GM12878 (cell line): Measurements from ENCODE around the gene CLEC16A.

Experiments
- BCL3 ChIP-seq: IDR thresholded peaks from 2 replicates; pipeline ENCODE4 v1.6.1; 2011; ENCODE audit warnings: borderline replicate concordance, low read depth, mild to moderate bottlenecking, moderate library complexity, low read length; ENCODE audit not compliant: insufficient read depth, poor library complexity, severe bottlenecking
- CBFB ChIP-seq: IDR thresholded peaks from 2 replicates; pipeline ENCODE4 v1.6.1; 2016; ENCODE audit warnings: antibody characterized with exemption, low read depth
- ETV6 ChIP-seq, 2 experiments: fragments of 450-650 bp in 1 of 2; IDR thresholded peaks in 1 of 2; conservative IDR thresholded peaks in 1 of 2; 2 replicates each; pipeline ENCODE4 v1.6.1; 2014; ENCODE audit warnings: antibody characterized with exemption in 1 of 2, borderline replicate concordance in 1 of 2, low read depth in 1 of 2, mild to moderate bottlenecking in 1 of 2, moderate library complexity in 1 of 2
- JUND ChIP-seq: IDR thresholded peaks from 2 replicates; pipeline ENCODE4 v1.6.1; 2012; ENCODE audit warnings: low read depth, mild to moderate bottlenecking, low read length, improper control_type of control experiment, moderate library complexity
- KDM1A ChIP-seq: fragments of 200-600 bp; sonication (generic); IDR thresholded peaks from 2 replicates; pipeline ENCODE4 v1.6.1; 2016; ENCODE audit warnings: borderline replicate concordance
- POLR2A ChIP-seq: IDR thresholded peaks from 2 replicates; pipeline ENCODE4 v1.6.1; 2011; ENCODE audit warnings: low read depth, mild to moderate bottlenecking, low read length
- POLR2AphosphoS5 ChIP-seq: IDR thresholded peaks from 2 replicates; pipeline ENCODE4 v1.6.1; 2011; ENCODE audit warnings: mild to moderate bottlenecking, low read length, inconsistent platforms
- RBBP5 ChIP-seq: fragments of 200-600 bp; sonication (generic); conservative IDR thresholded peaks from 2 replicates; pipeline ENCODE4 v1.6.1; 2016
- SIN3A ChIP-seq: IDR thresholded peaks from 2 replicates; pipeline ENCODE4 v1.6.1; 2012; ENCODE audit warnings: low read depth, low read length, improper control_type of control experiment
- ZZZ3 ChIP-seq: IDR thresholded peaks from 2 replicates; pipeline ENCODE4 v1.6.1; 2011; ENCODE audit warnings: low read depth; ENCODE audit not compliant: control insufficient read depth, insufficient read length
- TF ChIP-seq, protein P1 (sequence below), 3 experiments: IDR thresholded peaks in 2 of 3; conservative IDR thresholded peaks in 1 of 3; 2 replicates each; pipeline ENCODE4 v1.5.1; 2011; ENCODE audit warnings: low read depth in 3 of 3, low read length in 3 of 3, mild to moderate bottlenecking in 3 of 3, control low read depth in 2 of 3, moderate library complexity in 2 of 3, inconsistent platforms in 1 of 3, mixed read lengths in 1 of 3; ENCODE audit not compliant: control insufficient read depth in 2 of 3, insufficient read depth in 1 of 3; ENCODE audit errors: extremely low read depth in 1 of 3

DNA sequence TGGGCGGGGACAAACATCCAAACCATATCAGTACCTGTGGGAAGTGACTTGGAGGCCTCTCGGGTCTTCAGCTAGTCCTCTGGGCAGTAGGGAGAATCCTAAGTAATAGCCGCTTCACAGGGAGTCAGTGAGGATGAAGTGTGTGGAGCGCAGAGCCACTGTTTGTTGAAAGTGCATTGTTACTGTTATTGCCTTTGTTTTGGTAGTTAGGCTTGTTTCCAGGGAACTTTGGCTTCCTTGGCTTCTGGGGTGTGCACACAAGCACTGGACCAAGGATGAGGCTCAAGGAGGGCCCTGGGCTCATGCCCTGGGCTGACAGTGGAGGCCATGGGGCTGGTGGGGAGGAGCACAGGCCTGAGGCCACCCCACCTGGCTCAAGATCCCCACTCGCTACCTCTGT lies 141.6 kb downstream of the CLEC16A start:
- no peak for TF ChIP-seq ETV6 (conservative IDR thresholded peaks at IDR 0.05 in 1 of 2, IDR thresholded peaks at IDR 0.05 in 1 of 2; ENCODE audit: borderline replicate concordance in 1 of 2, low read depth in 1 of 2)
- no peak for TF ChIP-seq KDM1A
- no peak for TF ChIP-seq JUND
- TF ChIP-seq, protein P1, sequence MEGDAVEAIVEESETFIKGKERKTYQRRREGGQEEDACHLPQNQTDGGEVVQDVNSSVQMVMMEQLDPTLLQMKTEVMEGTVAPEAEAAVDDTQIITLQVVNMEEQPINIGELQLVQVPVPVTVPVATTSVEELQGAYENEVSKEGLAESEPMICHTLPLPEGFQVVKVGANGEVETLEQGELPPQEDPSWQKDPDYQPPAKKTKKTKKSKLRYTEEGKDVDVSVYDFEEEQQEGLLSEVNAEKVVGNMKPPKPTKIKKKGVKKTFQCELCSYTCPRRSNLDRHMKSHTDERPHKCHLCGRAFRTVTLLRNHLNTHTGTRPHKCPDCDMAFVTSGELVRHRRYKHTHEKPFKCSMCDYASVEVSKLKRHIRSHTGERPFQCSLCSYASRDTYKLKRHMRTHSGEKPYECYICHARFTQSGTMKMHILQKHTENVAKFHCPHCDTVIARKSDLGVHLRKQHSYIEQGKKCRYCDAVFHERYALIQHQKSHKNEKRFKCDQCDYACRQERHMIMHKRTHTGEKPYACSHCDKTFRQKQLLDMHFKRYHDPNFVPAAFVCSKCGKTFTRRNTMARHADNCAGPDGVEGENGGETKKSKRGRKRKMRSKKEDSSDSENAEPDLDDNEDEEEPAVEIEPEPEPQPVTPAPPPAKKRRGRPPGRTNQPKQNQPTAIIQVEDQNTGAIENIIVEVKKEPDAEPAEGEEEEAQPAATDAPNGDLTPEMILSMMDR (IDR thresholded peaks at IDR 0.05 in 2 of 3, conservative IDR thresholded peaks at IDR 0.05 in 1 of 3; ENCODE audit: control insufficient read depth in 2 of 3, extremely low read depth in 1 of 3, insufficient read depth in 1 of 3, low read depth in 3 of 3, low read length in 3 of 3) = no peak
- TF ChIP-seq SIN3A = no peak
- TF ChIP-seq POLR2A = no peak
- TF ChIP-seq ZZZ3 = no peak
- TF ChIP-seq RBBP5 = no peak
- no peak for TF ChIP-seq CBFB
- no peak for TF ChIP-seq BCL3
- TF ChIP-seq POLR2AphosphoS5 = no peak
